Smooth muscle cell (in vitro differentiated cells): ENCODE measurements around the gene TESK2. TPM values are rescaled to one million over a fixed set of nuclear protein-coding genes. Genes with fewer than 3 reads are reported as not detected.

Experiments used
- DNase-seq: peaks from one replicate; lab custom pipeline; 2025; ENCODE audit not compliant: unreplicated experiment; lab: John Stamatoyannopoulos, UW
- H2AFZ ChIP-seq: fragments of 200-600 bp; sonication (generic); 2 replicates; pipeline ENCODE4 v1.6.0; 2016; ENCODE audit warnings: antibody characterized with exemption, low read depth, mild to moderate bottlenecking
- H3F3A ChIP-seq: fragments of 200-600 bp; sonication (generic); 2 replicates; pipeline ENCODE4 v1.6.0; 2017; ENCODE audit warnings: antibody characterized with exemption, low read depth
- H3K27ac ChIP-seq: fragments of 200-600 bp; sonication (generic); 2 replicates; pipeline ENCODE4 v1.5.1; 2016; ENCODE audit warnings: low read depth, mild to moderate bottlenecking
- H3K27me3 ChIP-seq: fragments of 200-600 bp; sonication (generic); 2 replicates; pipeline ENCODE4 v1.6.1; 2016; ENCODE audit warnings: low read depth, mild to moderate bottlenecking
- H3K36me3 ChIP-seq: fragments of 200-600 bp; sonication (generic); 2 replicates; pipeline ENCODE4 v1.5.1; 2016; ENCODE audit warnings: low read depth
- H3K4me1 ChIP-seq: fragments of 200-600 bp; sonication (generic); 2 replicates; pipeline ENCODE4 v1.5.1; 2016; ENCODE audit warnings: low read depth
- H3K4me2 ChIP-seq: fragments of 200-600 bp; sonication (generic); 2 replicates; pipeline ENCODE4 v1.6.0; 2016; ENCODE audit warnings: mild to moderate bottlenecking
- H3K4me3 ChIP-seq: fragments of 200-600 bp; sonication (generic); 2 replicates; pipeline ENCODE4 v1.5.1; 2016; ENCODE audit warnings: mild to moderate bottlenecking
- H3K79me2 ChIP-seq: fragments of 200-600 bp; sonication (generic); 2 replicates; pipeline ENCODE4 v1.6.0; 2016; ENCODE audit warnings: low read depth, mild to moderate bottlenecking
- H3K9ac ChIP-seq: fragments of 200-600 bp; sonication (generic); 2 replicates; pipeline ENCODE4 v1.6.0; 2016; ENCODE audit warnings: low read depth
- H3K9me3 ChIP-seq: fragments of 200-600 bp; sonication (generic); replicated peaks from 2 replicates; pipeline ENCODE4 v1.5.1; 2016; ENCODE audit warnings: low read depth
- H4K20me1 ChIP-seq: fragments of 200-600 bp; sonication (generic); 2 replicates; pipeline ENCODE4 v1.6.0; 2016; ENCODE audit warnings: low read depth
- WGBS: methylation state at CpG from one replicate; pipeline ENCODE4 v1.1.7; 2016; ENCODE audit warnings: low lambda C conversion rate; 5-methylcytosine and 5-hydroxymethylcytosine counted together
- polyA plus RNA-seq: library from polyadenylated mRNA; unstranded; fragments of >200 nt; fragmentation: Nextera tagmentation; extraction: Ambion mirVana; gene quantifications from 2 replicates; pipeline ENCODE4 v1.2.1, GENCODE V29; 2016
- total RNA-seq: library from RNA; depleted of rRNA; stranded (reverse); fragments of >200 nt; gene quantifications from 2 replicates; pipeline ENCODE4 v1.2.3, GENCODE V29; 2014
- TF ChIP-seq, protein P1 (sequence below): fragments of 200-600 bp; sonication (generic); IDR thresholded peaks from 2 replicates; pipeline ENCODE4 v1.5.1; 2017; ENCODE audit warnings: borderline replicate concordance, mild to moderate bottlenecking, antibody characterized with exemption; ENCODE audit not compliant: insufficient read depth, poor library complexity, severe bottlenecking

The TESK2 gene
- total and polyA plus RNA-seq, 2 experiments from 2014 or later = 1.3 to 4.3 TPM

- H3K4me3 ChIP-seq = peak overlapping the region; percentile 70
- H3K36me3 ChIP-seq = no peaks in the 10 kb centered on the region
- peak overlapping the region; percentile 82 for H3K4me2 ChIP-seq
- no peaks in the 10 kb centered on the region for H4K20me1 ChIP-seq
- H3K27me3 ChIP-seq = no peaks in the 10 kb centered on the region
- H3K9ac ChIP-seq = peak overlapping the region; percentile 47
- TF ChIP-seq, protein P1, sequence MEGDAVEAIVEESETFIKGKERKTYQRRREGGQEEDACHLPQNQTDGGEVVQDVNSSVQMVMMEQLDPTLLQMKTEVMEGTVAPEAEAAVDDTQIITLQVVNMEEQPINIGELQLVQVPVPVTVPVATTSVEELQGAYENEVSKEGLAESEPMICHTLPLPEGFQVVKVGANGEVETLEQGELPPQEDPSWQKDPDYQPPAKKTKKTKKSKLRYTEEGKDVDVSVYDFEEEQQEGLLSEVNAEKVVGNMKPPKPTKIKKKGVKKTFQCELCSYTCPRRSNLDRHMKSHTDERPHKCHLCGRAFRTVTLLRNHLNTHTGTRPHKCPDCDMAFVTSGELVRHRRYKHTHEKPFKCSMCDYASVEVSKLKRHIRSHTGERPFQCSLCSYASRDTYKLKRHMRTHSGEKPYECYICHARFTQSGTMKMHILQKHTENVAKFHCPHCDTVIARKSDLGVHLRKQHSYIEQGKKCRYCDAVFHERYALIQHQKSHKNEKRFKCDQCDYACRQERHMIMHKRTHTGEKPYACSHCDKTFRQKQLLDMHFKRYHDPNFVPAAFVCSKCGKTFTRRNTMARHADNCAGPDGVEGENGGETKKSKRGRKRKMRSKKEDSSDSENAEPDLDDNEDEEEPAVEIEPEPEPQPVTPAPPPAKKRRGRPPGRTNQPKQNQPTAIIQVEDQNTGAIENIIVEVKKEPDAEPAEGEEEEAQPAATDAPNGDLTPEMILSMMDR = peak; percentile 49
- DNase-seq = peak; percentile 93
- peaks cover 14% of the 10 kb centered on the region for H3K4me1 ChIP-seq
- peaks cover 15% of the 10 kb centered on the region for H3F3A ChIP-seq
- H3K9me3 ChIP-seq = no peaks in the 10 kb centered on the region
- under 1% methylated on average over 21 of the region's 68 CpGs for WGBS
- H2AFZ ChIP-seq = peak overlapping the region; percentile 80
- H3K79me2 ChIP-seq = no peaks in the 10 kb centered on the region
- peak overlapping the region; percentile 68 for H3K27ac ChIP-seq
Measured at GRCh38 chr1:45303520-45304310, 187.2 kb downstream of the TESK2 start.

DNA sequence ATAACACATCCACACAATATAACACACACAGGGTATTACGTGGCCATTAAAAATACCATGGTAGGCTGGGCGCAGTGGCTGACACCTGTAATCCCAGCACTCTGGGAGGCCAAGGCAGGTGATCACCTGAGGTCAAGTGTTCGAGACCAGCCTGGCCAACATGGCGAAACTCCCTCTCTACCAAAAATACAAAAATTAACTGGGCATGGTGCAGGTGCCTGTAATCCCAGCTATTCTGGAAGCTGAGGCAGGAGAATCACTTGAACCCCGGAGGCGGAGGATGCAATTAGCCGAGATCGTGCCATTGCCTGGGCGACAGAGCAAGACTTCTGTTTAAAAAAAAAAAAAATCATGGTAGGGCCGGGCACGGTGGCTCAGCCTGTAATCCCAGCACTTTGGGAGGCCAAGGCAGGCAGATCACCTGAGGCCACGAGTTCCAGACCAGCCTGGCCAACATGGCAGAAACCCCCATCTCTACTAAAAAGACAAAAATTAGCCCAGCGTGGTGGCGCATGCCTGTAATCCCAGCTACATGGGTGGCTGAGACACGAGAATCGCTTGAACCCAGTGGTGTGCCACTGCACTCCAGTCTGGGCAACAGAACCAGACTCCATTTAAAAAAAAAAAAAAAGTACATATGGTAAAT lies 188.3 kb downstream of the TESK2 start:
- Histone ChIP-seq H3F3A (peaks cover 15% of the 10 kb centered on the region), H3K9me3 (no peaks in the 10 kb centered on the region), H3K27ac (peak overlapping the region; percentile 68), H3K79me2 (no peaks in the 10 kb centered on the region), H3K27me3 (no peaks in the 10 kb centered on the region), H3K36me3 (no peaks in the 10 kb centered on the region), H3K9ac (peak overlapping the region; percentile 47), H3K4me3 (peak overlapping the region; percentile 70), H3K4me1 (peaks cover 18% of the 10 kb centered on the region), H2AFZ (peak overlapping the region; percentile 80), H4K20me1 (no peaks in the 10 kb centered on the region), H3K4me2 (peak overlapping the region; percentile 82)
- no peak for DNase-seq
- TF ChIP-seq, protein P1 = no peak
- 93% methylated on average over 16 of the region's 16 CpGs for WGBS

- peaks cover 6% of the 10 kb centered on the region for H3K4me1 ChIP-seq
- no peaks in the 10 kb centered on the region for H3K79me2 ChIP-seq
- H3K9me3 ChIP-seq = no peaks in the 10 kb centered on the region
- 59% methylated on average over 2 of the region's 2 CpGs for WGBS
- no peaks in the 10 kb centered on the region for H3K27me3 ChIP-seq
- no peak overlapping the region for H2AFZ ChIP-seq
- H4K20me1 ChIP-seq = no peaks in the 10 kb centered on the region
- no peaks in the 10 kb centered on the region for H3K36me3 ChIP-seq
- no peak overlapping the region for H3K27ac ChIP-seq
- TF ChIP-seq, protein P1 = no peak
- no peak overlapping the region for H3K9ac ChIP-seq
- H3F3A ChIP-seq = peaks cover 15% of the 10 kb centered on the region
- no peak for DNase-seq
- H3K4me2 ChIP-seq = no peak overlapping the region
- no peak overlapping the region for H3K4me3 ChIP-seq
Measured at GRCh38 chr1:45300669-45300997, 190.3 kb downstream of the TESK2 start.
